ENCODE results near the gene CNTN5.

- TF ChIP-seq CTCF (conservative IDR thresholded peaks at IDR 0.05 in 1 of 2, IDR thresholded peaks at IDR 0.05 in 1 of 2; ENCODE audit: low read depth in 1 of 2, low read length in 2 of 2) = no peak
- TF ChIP-seq EZH2 (IDR thresholded peaks at IDR 0.05; ENCODE audit: low read length, missing control alignments) = no peak
Observed at GRCh38 chr11:100383357-100383865, 1362.7 kb downstream of the CNTN5 start.
